ENCODE results near the gene SLC2A8.

- TF ChIP-seq EZH2 (IDR thresholded peaks at IDR 0.05; ENCODE audit: insufficient read depth, poor library complexity, severe bottlenecking) (no peak), EZH2phosphoT487 (IDR thresholded peaks at IDR 0.05; ENCODE audit: insufficient read depth, low read depth) (no peak)
Measured at GRCh38 chr9:127451608-127451857, 54.6 kb downstream of the SLC2A8 start.

Measured in GM23248 (cell line).